Stimulated activated naive CD8-positive, alpha-beta T cell treated with anti-CD3 and anti-CD28 coated beads, Interleukin-15, Interleukin-2, amounts not matched to agents 100 U/mL and 50 U/mL, for 24 hours (primary cell): ENCODE results near the gene VPS45.

Experiments used
- ATAC-seq: fragments of 150-1000 bp; cut with Tn5 transposase; one replicate; pipeline ENCODE4 v1.10.0; 2021
- DNase-seq: peaks from one replicate; pipeline ENCODE4 v3.0.0; 2021

VPS45 gene

GRCh38 chr1:150194381-150195031 is 126.9 kb downstream of the VPS45 start:
- ATAC-seq = no peak
- DNase-seq = no peak
